GM23248 (cell line): ENCODE data around the gene ZNF333.
"Not testable (repeated sequence)": the region's sequence is repeated elsewhere in the genome, so short reads cannot be mapped to it uniquely, and the experiment has no call there.

Experiments
- EZH2 ChIP-seq: fragments of 200-600 bp; sonication (generic); IDR thresholded peaks from 2 replicates; pipeline ENCODE4 v1.6.1; 2018; ENCODE audit warnings: antibody characterized with exemption, mild to moderate bottlenecking; ENCODE audit not compliant: insufficient read depth, poor library complexity, severe bottlenecking
- EZH2phosphoT487 ChIP-seq: fragments of 200-600 bp; sonication (generic); IDR thresholded peaks from 2 replicates; pipeline ENCODE4 v1.6.1; 2018; ENCODE audit warnings: antibody characterized with exemption, moderate library complexity, mild to moderate bottlenecking, low read depth; ENCODE audit not compliant: insufficient read depth

DNA sequence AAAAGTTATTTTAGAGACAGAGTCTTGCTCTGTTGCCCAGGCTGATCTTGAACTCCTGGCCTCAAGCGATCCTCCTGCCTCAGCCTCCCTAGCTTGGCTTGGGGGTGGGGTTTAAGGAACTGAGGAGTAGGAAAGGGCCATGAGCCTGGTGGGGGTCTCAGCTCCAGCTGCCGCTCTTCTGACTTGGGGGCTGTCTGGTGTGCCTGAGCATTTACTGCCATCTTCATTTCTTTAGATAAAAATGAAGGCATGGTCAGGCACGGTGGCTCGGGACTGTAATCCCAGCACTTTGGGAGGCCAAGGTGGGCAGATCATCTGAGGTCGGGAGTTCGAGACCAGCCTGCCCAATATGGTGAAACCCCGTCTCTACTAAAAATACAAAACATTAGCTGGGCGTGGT lies 85.5 kb downstream of the ZNF333 start:
- TF ChIP-seq EZH2, EZH2phosphoT487: not testable (repeated sequence)
